Ishikawa (cell line): Measurements from ENCODE around the gene CERCAM.

Experiments used
- CEBPB ChIP-seq: IDR thresholded peaks from 2 replicates; pipeline ENCODE4 v1.6.1; 2012
- CREB1 ChIP-seq: IDR thresholded peaks from 2 replicates; pipeline ENCODE4 v1.6.1; 2012; ENCODE audit warnings: low read depth
- EGR1 ChIP-seq: IDR thresholded peaks from 2 replicates; pipeline ENCODE4 v1.6.1; 2012
- EP300 ChIP-seq: IDR thresholded peaks from 2 replicates; pipeline ENCODE4 v1.6.1; 2012; ENCODE audit warnings: borderline replicate concordance
- FOXM1 ChIP-seq: IDR thresholded peaks from 2 replicates; pipeline ENCODE4 v1.6.1; 2012; ENCODE audit warnings: low read depth, borderline replicate concordance
- MAX ChIP-seq: IDR thresholded peaks from 2 replicates; pipeline ENCODE4 v1.6.1; 2012
- NFIC ChIP-seq: IDR thresholded peaks from 2 replicates; pipeline ENCODE4 v1.6.1; 2012
- REST ChIP-seq: IDR thresholded peaks from 2 replicates; pipeline ENCODE4 v1.6.1; 2012; ENCODE audit warnings: low read depth, mild to moderate bottlenecking
- TAF1 ChIP-seq: IDR thresholded peaks from 2 replicates; pipeline ENCODE4 v1.6.1; 2012; ENCODE audit warnings: low read depth, mild to moderate bottlenecking
- TCF12 ChIP-seq: IDR thresholded peaks from 2 replicates; pipeline ENCODE4 v1.6.1; 2012; ENCODE audit warnings: low read depth
- TEAD4 ChIP-seq: IDR thresholded peaks from 2 replicates; pipeline ENCODE4 v1.6.1; 2012
- USF1 ChIP-seq: IDR thresholded peaks from 2 replicates; pipeline ENCODE4 v1.6.1; 2012
- YY1 ChIP-seq: IDR thresholded peaks from 2 replicates; pipeline ENCODE4 v1.6.1; 2012; ENCODE audit warnings: low read depth

GRCh38 chr9:128393970-128394369 lies 26.7 kb upstream of the CERCAM start:
- TF ChIP-seq YY1 (no peak), EP300 (no peak), TCF12 (no peak), CREB1 (no peak), REST (no peak), USF1 (no peak), TEAD4 (no peak), CEBPB (no peak), NFIC (no peak), EGR1 (no peak), TAF1 (no peak), MAX (no peak), FOXM1 (no peak)
